Lower leg skin (tissue), 3 donors: Measurements from ENCODE around the gene MAP2K6.

Experiments used
- POLR2A ChIP-seq, 2 donors: fragments of 450-650 bp; IDR thresholded peaks; one replicate each; pipeline ENCODE4 v1.6.1; 2016 to 2017; ENCODE audit warnings: antibody characterized with exemption in 2 of 2, mild to moderate bottlenecking in 1 of 2, moderate library complexity in 1 of 2
- TF ChIP-seq, protein P1 (sequence below), 3 donors: fragments of 450-650 bp; IDR thresholded peaks; one replicate each; pipeline ENCODE4 v1.5.1; 2016; ENCODE audit warnings: antibody characterized with exemption in 3 of 3, mild to moderate bottlenecking in 3 of 3, moderate library complexity in 2 of 3

DNA sequence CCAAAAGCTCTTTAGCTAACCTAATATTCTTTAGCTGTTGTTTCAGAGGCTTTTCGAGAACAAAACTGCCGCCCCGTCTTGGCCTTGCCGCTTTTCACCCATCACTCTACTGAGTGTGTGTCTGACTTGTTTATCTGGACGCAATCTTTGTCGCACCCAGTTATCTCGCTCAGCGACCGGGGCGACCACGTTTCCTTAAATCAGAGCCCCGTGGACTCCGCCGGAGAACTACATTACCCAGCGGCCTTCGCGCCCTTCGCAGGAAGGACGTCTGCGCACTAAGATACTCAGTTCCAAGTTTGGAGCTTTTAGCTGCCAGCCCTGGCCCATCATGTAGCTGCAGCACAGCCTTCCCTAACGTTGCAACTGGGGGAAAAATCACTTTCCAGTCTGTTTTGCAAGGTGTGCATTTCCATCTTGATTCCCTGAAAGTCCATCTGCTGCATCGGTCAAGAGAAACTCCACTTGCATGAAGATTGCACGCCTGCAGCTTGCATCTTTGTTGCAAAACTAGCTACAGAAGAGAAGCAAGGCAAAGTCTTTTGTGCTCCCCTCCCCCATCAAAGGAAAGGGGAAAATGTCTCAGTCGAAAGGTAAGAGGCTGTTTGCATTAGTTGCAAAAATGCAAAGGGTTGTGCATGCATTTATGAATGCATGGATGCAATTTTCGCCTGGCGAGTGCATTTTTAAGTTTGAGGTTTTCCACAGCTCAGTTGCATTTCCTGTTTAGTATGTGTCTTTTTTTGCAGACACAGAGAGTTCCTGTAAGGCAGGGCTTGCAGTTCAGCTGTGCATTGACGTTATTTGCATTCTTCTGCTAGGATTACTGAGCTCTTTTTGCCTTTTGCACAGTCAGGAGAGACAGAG, at the start of gene MAP2K6:
- TF ChIP-seq, protein P1, sequence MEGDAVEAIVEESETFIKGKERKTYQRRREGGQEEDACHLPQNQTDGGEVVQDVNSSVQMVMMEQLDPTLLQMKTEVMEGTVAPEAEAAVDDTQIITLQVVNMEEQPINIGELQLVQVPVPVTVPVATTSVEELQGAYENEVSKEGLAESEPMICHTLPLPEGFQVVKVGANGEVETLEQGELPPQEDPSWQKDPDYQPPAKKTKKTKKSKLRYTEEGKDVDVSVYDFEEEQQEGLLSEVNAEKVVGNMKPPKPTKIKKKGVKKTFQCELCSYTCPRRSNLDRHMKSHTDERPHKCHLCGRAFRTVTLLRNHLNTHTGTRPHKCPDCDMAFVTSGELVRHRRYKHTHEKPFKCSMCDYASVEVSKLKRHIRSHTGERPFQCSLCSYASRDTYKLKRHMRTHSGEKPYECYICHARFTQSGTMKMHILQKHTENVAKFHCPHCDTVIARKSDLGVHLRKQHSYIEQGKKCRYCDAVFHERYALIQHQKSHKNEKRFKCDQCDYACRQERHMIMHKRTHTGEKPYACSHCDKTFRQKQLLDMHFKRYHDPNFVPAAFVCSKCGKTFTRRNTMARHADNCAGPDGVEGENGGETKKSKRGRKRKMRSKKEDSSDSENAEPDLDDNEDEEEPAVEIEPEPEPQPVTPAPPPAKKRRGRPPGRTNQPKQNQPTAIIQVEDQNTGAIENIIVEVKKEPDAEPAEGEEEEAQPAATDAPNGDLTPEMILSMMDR (IDR thresholded peaks at IDR 0.05) = no peak
- no peak for TF ChIP-seq POLR2A (IDR thresholded peaks at IDR 0.05)
